GM19043 (cell line): ENCODE results near the gene TGIF2.
"Not testable (repeated sequence)": the region's sequence is repeated elsewhere in the genome, so short reads cannot be mapped to it uniquely, and the experiment has no call there.

ENCODE experiments used
- ATAC-seq: cut with Tn5 transposase; IDR thresholded peaks from one replicate; pipeline ENCODE4 v1.9.1; 2021; ENCODE audit warnings: low read depth; ENCODE audit not compliant: unreplicated experiment

Gene TGIF2

DNA sequence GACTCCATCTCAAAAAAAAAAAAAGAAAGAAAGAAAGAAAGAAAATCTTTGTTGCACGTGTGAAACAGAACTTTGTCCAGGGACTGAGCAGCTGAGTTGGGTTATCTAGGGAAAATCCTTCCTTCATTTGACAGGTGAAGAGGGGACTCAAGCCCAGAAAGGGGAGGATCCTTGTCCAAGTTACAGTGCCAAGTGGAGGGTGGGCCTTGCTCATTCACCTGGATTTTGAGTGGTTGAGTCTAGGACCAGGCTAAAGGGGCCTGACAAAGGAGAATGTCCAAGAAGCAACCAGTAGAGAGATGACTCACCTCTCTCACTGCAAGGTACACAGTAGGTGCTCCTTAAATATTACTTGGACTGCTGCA lies 2.7 kb downstream of the TGIF2 start:
- no peak for ATAC-seq

DNA sequence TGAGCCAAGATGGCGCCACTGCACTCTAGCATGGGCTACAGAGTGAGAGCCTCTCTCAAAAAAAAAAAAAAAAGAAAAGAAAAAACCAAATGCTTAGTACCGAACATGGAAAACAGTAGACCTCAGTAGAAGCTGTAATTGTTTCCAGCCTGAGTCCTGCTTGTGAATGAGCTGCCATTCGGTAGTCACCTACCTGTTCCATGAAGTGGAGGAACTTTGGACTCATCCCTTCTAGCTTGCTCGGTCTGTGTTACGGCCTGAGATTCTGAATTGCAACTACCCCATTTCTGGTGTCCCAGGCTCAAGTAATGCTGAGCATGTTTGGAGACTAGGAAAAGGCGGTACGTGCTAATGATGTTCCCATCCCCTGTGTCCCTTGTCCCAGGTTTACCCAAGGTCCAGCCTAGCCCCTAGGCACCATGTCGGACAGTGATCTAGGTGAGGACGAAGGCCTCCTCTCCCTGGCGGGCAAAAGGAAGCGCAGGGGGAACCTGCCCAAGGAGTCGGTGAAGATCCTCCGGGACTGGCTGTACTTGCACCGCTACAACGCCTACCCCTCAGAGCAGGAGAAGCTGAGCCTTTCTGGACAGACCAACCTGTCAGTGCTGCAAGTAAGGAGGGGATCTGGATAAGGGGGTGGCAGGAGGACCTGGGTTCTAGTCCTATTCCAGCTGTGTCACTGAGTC lies 5.1 kb downstream of the TGIF2 start:
- ATAC-seq = no peak

DNA sequence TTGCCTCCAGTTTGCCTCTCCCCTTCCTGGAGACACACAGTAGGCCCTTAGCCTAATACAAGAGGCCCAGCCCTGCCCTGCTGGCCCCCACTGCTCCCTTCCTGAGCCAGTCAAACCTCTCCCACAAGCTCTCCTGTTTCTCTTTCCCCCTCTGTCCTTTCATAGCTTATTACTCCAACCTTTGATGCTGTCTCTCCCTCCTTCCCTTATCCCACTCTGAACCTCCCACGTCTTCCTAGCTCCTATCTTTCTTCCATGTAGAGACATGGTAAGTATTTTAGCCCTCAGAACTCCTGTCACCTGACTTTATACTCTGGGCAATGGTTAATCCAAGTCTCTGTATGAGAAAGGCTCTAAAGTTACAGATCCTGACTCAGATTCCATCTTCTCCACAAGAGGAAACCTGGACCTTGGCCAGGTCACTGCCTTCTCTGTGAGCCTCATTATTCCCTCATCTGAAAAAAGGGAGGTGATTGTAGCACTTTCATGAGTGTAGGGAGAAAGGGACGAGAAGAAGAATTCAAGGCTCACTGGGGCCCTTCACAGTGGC lies 6.7 kb downstream of the TGIF2 start:
- no peak for ATAC-seq

DNA sequence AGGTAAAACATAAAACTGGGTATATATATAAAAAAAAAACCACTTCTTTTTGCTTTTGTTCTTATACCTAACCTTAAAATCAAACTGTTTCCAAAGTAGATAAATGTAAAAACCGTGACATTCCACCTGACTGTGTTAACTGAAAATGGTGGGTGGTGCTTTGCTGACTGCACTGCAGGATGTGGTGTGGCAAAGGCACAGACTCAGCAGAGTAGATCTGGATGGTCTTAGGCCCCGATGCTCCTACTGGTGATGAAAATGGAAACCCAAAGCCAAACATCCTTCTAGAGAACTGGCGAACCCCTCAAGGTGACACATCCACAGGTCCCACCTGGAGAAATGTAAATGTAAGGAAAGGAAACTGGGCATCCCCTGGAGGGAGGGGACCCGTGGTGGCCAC lies 8.9 kb downstream of the TGIF2 start:
- ATAC-seq = no peak

DNA sequence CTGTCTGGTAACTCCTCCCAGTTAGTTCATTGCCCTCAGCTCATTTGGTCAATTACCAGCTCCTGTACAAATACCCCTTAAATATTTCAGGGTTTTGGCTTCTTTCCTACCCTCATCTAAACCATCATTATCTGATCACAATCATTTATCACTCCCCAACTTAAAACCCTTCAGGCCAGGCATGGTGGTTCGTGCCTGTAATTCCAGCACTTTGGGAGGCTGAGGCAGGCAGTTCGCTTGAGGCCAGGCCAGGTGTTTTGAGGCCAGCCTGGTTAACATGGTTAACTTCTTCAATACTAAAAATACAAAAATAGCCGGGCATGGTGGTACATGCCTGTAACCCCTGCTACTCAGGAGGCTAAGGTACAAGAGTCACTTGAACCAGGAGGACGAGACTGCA lies 9.4 kb downstream of the TGIF2 start:
- no peak for ATAC-seq

DNA sequence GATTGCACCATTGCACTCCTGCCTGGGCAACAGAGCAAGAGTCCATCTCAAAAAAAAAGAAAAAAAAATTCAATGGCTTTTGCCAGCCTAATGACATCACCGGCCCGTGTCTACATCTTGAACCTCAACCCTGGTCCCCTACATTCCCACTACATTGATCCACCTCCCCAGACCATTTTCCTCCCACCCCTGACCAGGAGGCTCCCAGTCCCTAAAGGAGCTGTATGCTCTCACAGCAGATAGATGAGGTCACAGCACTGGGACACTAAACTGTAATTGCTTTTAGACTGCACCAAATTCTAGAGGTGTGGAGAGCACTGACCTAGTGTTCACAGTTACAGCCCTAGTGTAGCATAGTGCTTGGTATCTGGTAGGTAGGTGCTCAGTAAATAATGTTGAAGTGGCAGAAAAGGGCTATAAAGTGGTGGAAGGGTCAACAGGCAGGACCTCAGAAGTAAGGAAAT lies 10.7 kb downstream of the TGIF2 start:
- ATAC-seq = no peak

DNA sequence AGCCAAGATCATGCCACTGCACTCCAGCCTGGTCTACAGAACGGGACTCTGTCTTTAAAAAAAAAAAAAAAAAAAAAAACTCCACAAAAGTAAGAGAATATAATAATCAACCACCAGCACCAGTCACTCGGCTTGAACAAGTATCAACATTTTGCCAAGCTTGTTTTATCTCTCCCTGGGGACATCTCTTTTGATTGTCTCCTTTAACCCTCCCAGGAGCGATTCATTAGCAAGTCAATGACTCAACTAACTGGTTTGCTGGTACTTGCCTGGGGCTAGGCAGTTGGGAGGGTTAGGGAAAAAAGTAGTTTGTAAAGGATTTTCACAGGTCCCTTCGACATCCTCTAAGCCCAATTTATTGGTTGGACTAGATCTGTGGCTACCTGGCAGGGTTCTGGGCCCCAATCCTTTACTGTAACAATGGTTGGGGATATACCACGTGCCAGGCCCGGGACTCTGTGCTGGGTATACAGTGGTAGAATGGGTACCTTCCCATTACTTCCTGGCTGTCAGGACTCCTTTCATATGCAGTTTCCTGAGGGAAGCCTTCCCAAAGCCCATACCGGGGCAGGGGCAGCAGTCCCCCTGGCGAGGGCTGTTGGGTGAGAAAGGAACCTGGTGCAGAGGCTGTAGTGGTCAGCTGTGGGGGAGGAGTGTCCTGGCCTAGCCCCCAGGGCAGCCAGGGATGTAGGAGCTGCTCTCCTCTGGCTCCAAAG lies 12.2 kb downstream of the TGIF2 start:
- ATAC-seq = no peak

DNA sequence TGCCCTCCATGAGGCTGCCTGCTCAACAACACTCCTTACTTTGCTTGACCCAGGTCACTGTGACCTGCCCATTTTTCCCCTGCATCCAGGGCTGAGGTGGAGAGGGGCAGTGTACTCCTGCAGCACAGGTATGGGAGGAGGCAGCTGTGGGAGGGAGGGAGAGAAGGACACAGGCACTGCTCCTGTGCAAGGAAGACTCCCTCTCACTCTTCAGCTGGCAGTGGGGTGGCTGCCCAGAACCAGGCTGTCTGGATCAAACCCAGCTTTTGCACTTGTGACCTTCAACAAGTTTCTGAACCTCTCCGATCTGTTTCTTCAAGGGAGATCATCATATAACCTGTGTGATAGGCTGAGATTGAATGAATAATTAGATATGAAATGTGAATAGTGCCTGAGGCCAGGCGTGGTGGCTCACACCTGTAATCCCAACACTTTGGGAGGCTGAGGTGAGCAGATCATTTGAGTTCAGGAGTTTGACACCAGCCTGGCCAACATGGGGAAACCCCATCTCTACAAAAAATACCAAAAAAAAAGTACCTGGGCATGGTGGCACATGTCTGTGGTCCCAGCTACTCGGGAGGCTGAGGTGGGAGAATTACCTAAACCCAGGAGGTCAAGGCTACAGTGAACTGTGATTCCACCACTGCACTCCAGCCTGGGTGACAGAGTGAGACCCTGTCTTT lies 14.1 kb downstream of the TGIF2 start:
- no peak for ATAC-seq

DNA sequence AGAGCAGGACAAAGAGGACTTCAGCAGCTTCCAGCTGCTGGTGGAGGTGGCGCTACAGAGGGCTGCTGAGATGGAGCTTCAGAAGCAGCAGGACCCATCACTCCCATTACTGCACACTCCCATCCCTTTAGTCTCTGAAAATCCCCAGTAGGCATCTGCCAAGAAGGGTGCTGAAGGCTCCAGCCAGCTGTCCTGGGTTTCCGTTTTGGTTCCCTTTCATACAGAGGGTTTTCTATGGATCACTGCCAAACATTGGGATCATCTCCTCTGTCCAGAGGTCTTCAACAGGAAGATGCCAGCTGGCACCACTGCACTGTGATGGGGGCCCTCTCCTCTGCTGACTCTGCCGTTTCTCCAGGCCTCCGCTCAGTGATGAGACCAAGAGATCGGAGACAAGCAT lies 17.9 kb downstream of the TGIF2 start:
- ATAC-seq = no peak

DNA sequence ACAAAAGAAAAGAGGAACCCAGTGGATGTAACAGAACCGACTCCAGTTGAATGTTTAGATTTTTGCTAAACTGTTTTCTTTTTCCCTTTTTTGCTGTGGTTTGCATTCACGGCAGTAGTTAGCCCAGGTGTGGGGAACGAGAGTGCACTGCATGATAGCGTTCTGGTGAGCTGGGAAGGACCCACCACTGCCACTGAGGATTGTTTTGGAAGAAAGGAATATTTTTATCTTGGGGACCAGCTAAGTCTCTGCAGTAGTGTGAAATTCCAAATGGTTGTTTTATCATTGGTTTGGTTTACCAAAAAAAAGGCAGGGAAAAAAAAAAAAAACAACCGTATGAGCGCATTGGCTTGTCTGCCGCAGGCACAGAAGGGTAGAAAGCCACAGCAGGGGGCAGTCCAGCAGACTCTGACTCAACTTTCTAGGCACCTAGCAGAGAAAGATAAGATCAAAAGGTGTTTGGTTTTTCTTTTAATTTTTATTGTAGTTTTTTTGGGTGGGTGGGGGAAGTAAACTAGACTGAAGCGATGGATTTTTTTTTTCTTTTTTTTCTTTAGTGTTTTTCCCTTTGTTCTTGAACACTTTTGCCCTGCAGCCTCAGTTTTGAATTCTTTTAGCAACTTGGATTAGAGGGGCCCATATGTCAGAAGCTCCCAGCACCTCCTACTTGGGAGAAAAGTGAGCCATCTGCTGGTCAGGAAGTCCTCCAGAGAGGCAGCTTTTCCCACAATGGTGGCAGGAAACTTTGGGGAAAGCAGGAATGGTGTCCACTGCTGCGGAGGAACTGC lies 18.7 kb downstream of the TGIF2 start:
- no peak for ATAC-seq

DNA sequence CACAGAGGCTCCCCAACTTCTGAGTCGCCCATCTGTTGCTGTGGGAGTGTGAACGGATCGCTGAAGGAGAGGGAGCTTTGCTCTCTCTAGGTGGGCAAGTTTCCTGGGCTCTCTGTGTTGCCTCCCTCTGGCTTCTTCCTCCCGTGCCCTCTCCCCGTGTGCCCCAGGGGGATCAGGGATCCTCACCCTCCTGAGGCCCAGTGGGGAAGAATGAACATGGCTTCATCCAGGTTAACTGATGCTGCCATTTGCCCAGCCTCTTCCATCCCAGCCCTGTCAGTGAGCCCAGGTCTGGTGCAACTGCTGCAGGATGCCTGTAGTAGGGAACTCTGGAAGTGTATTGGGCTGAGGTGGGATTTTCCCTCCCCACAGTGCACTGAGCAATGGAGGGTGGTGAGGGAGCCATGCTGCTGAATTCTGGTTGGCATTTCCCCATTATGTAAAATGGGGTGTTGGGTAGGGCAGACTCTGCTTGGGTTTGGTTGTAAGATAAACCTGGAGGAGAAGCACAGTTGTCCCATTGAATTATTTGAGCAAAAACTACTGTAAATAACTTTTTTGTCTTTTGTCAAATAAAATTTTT lies 20.0 kb downstream of the TGIF2 start:
- no peak for ATAC-seq

DNA sequence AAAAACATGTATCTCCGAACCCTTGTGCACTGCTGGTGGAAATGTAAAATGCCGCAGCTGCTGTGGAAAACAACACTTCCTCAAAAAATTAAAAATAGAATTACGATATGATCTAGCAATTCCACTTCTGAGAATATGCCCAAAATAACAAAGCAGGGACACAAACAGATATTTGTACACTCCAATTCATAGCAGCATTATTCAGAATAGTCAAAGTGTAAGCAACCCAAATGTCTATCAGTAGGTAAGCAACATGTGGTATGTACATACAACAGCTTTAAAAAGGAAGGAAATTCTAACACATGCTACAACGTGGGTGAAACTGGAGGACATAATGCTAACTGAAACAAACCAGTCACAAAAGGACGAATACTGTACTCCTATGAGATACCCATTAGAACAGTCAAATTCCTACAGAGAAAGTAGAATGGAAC lies 26.5 kb downstream of the TGIF2 start:
- no peak for ATAC-seq

DNA sequence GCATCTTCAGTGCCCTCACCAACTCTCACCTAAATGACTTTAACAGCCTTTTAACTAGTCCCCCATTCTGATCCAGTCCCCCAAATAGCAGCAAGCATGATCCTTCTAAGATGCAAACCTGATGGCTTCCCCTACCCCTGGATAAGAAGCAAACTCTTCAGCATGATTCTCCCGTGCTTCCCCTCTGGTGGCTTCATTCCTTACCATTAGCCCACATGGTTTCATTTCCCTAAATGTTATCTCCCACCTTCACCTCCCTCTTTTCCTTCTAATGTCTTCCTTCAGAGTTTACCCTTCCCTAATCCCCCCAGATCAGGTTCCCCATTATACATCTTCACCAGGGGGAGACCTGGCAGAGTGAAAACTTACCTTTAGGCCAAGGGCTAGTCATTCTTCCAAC lies 28.1 kb downstream of the TGIF2 start:
- no peak for ATAC-seq

DNA sequence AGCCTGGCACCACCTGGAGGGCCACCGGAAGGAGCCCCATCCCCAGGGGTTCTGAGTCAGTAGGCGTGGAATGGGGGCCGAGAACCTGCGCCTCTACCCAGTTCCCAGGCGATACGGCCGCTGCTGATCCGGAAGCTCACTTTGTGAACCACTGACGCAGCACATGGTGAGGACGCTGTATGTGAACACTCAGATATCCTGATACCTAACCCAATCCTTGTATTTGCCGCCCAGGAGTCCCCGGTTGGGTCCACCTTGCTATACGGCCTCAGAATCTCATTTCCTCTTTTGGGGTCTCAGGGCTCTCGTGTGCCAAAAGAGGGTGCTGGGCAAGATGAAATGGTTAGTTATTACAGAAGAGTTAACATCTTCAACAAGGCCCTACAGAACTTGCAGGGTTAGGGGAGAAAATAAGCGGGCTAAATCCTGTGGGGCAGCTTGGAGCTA lies 31.6 kb downstream of the TGIF2 start:
- peak; percentile 39 for ATAC-seq

DNA sequence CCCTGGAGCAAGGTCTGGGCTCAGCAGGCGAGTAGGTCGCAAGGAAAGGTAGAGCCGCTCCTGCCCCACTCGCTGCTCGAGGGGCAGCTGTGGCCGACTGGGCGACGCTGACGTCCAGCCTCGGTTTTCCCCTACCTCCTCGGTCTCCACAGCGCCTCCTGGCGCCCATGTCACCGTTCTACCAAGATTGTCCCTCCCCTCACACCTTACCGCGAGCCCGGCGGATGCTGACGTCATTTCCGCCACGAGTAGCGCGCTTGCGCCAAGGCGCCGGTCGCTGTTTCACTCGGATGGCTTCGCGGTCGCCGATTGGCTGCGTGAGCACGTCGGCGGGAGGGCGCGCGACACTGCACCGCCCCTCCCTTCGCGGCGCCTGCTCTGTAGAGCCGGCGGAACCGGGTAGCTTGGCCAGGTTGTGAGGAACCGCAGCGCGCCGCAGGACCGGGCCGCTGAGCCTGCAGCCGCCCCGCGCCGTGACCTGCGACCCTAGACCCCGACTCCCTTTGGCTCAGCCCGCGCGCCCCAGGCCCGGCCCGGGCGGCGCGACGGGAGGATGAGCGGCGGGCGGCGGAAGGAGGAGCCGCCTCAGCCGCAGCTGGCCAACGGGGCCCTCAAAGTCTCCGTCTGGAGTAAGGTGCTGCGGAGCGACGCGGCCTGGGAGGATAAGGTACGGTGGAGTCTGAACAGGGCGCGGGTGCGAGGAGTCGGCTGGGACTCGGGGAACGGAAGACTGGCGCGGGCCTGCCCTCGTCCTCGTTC lies 32.2 kb downstream of the TGIF2 start, which contains the start of gene RAB5IF:
TSS of gene RAB5IF (plus strand) at position 381 of the 759 bp plus-strand sequence. CDS start at position 554, 173 bp downstream.
- ATAC-seq = peak; percentile 81

DNA sequence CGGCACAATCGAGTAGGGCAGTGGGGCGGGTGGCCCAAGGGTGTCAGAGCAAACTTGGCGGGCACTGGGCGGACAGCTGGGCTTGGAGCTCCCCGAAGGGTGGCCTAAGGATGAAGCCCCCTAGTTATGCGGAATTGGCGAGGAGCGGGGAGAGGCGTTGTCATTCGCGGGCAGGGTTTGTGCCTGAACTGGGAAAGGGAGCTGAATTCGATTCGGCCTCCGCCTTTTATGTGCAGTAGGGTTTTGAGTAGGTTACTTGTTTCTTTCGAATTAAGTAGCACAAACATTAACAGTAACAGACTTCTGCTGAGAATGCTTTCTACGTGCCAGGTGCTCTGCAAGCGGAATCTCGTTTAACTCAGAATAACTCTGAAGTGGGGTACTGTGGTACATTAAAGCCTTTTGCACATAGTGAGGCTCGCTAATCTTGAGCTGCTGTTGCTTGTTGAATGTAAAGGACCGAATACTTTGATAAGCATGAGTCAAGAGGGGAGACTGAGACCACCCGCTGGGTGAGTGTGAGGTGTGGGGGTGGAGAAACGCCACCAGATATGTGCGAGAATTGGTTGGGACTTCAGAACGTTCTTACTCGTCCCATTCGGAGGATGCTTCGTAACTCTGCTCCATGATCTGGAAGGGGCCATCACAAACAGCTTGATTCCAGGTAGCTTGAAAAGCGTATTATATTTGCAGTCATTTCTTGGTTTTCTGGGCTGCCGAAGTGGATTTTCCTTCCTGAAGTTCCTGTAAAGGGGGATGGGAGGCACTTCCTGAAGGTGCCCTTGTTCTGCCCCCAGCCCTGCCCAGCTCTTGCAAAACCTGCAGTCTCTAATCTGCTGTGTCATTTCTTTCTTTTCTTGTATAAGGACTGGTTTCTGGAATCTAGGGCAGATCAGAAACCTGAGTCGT lies 33.0 kb downstream of the TGIF2 start:
- no peak for ATAC-seq

DNA sequence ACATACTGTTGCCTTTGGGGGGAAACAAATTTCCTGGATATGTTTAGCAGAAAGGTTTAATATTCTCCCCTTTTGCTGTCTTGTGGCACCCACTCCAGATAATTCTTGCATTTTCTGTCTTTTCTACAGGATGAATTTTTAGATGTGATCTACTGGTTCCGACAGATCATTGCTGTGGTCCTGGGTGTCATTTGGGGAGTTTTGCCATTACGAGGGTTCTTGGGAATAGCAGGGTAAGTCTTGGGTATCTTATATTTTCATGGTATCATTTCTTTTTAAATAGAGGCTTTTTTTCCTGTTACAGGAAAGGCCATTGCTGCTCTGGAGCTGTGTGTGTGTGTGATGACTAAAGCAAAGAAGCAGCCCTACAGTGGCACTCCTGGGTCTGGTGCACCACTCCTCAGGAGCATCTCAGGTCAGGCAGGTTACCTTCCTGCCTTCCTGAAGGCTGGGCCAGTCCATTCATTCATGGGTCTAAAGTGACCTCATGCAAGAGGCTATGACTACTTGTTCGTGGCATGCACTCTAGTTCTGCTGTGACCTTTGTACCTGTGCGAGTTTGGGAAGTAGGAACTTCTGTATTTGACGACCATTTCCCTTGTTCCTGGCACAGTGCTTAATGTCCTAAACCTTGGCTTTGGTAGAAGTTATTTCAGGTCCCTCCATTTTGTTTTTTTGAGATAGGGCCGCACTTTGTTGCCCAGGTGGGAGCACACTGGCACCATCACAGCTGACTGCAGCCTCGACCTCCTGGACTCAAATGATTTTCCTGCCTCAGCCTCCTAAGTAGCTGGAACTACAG lies 34.4 kb downstream of the TGIF2 start:
- ATAC-seq = no peak

DNA sequence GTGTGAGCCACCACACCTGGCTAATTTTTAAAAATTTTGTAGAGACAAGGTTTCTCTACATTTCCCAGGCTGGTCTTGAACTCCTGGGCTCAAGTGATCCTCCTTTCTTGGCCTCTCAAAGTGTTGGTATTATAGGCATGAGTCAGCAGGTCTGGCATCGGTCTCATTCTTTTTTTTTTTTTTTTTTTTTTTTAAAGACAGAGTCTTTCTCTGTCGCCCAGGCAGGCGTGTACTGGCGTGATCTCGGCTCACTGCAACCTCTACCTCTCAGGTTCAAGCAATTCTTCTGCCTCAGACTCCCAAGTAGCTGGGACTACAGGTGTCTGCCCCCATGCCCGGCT lies 35.0 kb downstream of the TGIF2 start:
- not testable (repeated sequence) for ATAC-seq
